ENCODE data around the gene ZNF709.
"Not testable (repeated sequence)": the region's sequence is repeated elsewhere in the genome, so short reads cannot be mapped to it uniquely, and the experiment has no call there.

Gene ZNF709

DNA sequence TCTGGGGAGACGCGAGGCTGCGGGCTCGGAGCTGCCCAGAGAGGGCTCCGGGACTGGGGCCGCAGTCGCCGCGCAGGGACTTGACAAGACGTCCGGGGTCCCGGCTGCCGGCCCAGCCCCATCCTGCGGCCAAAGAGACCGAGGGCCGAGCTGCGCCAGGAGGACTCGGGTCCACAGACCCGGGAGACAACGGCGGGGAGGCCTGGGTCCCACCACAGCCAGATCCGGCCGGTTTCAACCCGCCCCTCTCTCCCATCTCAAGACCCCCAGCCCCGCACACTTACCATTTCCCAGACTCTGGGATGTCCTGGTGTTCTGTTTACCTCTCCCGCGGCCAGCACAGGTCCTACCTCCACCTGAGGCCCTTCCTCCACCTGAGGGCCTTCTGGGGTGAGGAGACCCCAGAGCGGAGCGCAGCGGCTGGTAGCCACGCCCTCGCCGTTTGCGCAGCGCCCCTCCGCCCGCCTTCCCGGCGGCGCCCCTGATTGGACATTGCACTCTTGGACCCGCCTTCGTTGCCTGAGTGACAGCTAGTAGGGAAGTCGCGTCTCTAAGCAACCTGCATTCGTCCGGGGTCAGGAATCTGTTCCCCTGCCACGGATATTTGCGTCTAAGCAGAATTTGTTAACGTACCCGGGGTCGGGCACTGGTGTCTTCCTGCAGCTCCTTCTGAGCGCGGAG is at the start of gene ZNF709:
Gene ZNF709 (minus strand): TSS at position 446 of the 681 bp plus-strand sequence. CDS start 159 bp downstream, at position 287.
- DNase-seq = peak; percentile 92

DNA sequence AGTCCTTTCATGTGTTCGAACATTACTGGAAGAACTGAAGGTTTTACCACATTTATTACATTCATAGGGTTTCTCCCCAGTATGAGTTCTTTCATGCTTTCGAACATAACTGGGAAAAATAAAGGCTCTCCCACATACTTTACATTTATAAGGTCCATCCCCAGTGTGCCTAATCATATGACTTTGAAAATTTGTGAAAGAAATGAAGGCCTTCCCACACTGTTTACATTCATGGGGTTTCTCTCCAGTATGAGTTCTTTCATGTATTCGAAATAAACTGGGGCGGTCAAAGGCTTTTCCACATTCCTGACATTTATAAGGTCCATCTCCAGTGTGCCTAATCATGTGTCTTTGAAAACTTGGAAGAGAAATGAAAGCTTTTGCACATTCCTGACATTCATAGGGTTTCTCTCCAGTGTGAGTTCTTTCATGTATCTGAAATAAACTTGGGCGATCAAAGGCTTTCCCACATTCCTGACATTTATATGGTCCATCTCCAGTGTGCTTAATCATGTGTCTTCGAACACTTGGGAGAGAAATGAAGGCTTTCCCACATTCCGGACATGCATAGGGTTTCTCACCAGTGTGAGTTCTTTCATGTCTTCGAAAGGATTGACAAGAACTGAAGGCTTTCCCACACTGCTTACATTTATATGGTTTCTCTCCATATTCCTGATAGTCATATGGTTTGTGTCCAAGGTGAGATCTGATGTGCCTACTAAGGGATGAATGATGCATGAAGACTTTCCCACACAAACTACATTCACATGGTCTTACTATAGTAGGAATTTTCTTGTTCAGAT is 42.6 kb upstream of the ZNF709 start:
- no peak for DNase-seq

DNA sequence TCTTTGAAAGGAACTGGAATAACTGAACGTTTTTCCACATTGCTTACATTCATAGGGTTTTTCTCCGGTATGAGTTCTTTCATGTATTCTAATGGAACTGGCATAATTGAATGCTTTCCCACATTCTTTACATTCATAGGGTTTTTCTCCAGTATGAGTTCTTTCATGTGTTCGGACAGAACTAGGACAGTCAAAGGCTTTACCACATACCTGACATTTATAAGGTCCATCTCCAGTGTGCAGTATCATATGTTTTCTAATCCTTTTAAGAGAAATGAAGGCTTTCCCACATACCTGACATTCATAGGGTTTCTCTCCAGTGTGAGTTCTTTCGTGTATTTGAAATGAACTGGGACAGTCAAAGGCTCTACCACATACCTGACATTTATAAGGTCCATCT is 41.9 kb upstream of the ZNF709 start:
- no peak for DNase-seq

DNA sequence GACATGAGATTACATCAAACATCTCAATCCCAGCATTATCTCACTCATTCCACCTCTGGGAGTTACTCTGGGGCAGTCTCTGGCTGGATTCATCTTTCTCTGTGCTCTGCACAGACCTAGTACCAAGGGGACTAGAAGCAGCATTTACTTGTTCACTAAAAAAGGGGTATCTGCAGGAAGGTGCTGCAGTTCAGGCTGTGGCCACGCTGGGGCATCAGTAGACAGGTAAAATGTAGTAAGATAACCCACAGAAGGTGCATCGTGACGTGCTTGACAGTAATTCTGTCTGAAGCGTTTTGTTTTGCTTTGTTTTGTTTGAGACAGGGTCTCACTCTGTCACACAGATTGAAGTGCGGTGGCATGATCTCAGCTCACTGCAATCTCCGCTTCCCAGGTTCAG is 37.4 kb upstream of the ZNF709 start:
- no peak for DNase-seq

DNA sequence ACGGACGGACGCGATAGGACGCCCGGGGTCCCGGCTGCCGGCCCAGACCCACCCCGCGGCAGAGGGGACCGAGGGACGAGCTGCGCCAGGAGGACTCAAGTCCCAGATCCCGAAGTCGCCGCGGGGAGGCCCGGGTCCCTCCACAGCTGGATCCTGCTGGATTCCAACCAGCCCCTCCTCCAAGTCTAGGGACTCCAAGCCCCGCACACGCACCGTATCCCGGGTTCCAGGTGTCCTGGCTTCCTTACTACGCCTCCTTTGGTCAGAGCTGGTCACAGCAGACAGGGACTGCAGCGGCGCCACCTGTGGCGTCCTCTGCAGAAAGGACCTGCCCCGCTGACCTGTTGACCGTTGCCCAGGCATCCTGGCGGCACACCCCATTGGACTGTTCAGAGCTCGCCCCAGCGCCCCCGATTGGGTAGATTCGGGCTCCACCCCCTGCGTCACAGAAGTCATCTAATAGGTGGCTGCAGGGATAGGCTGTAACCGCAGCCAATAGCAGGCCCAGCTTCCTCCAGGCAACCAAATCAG is 29.0 kb upstream of the ZNF709 start:
- DNase-seq = no peak

DNA sequence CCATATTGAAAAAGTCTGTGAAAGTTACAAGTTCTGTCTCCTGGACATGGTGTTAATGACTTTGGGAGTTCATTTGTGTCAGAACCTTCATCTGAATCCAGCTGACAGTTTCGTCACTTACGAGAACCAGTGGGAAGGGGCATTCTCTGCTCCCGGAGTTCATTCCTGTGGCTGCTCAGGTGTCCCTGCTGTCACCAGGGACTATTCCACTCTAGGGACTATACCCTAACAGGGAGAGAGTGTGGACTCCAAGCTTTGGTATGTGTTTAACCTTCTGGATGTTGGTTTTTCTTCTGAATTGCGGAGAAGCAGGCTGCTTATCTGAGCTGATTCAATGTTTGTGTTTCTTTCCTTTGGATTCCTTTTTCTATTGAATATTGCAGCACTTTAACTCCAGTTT is 12.4 kb upstream of the ZNF709 start:
- DNase-seq = no peak

DNA sequence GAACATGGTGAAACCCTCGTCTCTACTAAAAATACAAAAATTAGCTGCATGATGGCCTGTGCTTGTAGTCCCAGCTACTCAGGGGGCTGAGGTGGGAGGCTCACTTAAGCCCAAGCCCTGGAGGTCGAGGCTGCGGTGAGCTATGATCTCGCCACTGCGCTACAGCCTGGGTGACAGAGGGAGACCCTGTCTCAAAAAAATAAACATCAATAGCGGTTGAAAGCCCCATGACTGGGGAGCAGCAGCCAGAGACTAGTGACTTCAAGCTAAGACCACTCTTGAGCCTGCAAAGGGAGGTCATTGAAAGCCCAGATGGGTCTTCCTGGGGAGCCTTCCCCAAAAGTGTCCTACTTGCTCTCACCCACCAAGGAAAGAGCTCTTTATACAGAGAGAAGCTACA is 11.9 kb upstream of the ZNF709 start:
- no peak for DNase-seq

DNA sequence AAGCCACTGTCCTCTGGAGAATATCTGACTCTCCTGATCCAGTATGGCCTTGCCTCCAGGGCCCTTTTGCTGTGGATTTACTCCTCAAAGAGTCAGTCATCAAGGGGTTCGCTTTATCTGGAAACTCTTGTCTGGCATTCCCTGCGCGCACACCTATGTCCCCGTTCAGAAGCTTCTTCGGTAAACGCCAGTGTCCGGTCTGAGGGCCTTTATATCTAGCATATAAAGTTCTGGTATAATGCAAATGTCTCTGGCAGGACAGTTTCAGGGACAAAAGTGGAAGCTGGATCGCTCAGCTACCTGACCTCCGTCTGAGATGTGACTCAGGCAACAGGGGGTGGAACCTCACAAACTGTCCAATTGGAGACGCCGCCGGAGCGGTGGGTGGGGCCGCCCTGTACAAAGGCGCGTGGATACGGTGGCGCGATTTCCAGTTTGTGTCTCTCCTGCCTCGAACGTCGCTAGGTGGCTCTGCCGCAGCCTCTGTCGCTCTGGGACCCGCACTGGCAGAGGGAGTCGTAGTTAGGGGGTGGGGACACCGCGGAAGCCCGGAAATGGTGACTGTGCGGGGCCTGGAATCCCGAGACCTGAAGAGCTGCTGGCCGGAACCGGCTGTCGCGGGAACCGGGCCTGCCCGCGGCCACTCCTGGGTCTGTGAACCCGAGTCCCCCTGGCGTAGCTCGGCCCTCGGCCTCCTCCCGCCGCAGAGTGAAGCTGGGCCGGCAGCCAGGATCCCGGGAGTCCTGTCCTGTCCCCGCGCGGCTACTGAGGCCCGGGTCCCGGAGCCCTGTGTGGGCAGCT is 10.6 kb upstream of the ZNF709 start:
- DNase-seq = peak; percentile 94

DNA sequence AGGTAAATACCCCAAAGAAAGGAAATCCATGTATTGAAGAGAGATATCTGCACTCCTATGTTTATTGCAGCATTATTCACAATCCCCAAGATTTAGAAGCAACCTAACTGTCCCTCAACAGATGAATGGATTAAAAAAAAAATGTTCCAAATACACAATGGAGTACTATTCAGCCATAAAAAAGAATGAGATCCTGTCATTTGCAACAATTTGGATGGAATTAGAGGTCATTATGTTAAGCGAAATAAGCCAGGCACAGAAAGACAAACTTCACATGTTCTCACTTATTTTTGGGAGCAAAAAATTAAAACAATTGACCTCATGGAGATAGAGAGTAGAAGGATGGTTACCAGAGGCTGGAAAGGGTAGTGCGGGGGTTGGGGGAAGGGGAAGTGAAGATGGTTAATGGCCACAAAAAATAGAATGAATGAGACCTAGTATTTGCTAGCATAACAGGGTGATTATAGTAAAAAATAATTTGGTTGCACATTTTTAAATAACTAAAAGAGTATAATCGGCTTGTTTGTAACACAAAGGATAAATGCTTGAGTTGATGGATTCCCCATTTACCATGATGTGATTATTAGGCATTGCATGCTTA is 9.7 kb upstream of the ZNF709 start:
- no peak for DNase-seq

DNA sequence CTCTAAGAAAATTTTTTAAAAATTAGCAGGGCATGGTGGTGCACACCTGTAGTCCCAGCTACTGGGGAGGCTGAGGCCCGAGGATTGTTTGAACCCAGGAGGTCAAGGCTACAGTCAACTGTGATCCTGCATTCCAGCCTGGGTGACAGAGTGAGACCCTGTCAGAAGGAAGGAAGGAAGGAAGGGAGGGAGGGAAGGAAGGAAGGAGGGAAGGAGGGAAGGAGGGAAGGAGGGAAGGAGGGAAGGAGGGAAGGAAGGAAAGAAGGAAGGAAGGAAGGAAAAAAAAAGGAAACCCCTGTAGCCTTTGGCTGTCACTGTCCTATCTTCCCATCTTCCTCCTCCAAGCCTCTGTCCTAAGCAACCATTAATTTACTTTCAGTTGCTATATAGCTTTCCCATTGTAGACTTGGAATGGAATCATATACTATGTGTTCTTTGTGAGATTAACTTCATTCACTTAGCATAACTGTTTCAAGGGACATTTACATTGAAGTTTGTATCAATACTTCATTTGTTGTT is 1.7 kb upstream of the ZNF709 start:
- not testable (repeated sequence) for DNase-seq

DNA sequence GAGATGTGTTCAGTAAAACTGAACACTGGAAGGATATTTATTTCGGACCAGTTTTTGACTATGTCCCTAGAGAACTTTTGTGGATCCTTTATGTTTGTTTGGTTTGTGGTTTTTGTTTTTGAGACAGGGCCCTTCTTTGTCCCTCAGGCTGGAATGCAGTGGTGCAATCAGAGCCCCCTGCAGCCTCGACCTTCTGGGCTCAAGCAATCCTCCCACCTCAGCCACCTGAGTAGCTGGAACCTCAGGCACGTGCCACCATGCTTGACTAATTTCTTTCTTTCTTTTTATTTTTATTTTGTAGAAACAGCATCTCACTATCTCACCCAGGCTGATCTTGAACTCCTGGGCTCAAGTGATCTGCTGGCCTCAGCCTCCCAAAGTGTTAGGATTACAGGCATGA is 955 bp upstream of the ZNF709 start:
- no peak for DNase-seq

DNA sequence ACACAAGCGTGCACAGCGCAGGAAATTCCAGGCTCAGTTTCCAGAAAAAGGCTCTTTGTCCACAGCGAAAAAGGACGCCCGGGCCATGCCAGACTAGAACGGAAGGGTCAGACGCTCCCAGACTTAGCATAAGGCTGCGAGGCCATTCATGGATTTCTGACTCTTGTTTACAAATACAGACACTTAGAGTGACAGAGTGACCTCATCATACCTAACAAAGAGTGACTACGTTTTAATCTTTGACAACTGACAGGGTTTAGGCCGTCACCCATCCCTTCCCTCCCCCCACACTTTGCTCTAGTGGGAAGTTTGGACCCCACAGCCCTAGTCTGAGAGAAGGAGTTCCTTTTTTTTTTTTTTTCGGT is 418 bp upstream of the ZNF709 start:
- no peak for DNase-seq

DNA sequence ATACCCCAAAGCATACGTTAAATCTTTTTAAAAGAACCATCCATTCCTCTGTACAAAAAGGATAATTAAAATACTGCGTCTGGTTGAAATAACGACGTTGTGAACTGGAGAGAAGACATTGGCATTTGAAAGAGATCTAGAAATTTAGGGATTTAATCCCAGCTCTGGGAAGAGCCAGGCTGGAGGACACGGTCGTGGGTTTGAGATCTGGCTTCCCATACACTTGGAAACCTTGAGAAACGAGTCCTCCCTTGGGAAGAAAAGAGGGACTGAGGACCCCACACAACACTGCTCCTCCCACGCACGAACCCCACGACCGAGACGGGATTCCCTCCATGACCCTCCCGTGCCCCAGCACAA is 625 bp downstream of the ZNF709 start:
- no peak for DNase-seq

DNA sequence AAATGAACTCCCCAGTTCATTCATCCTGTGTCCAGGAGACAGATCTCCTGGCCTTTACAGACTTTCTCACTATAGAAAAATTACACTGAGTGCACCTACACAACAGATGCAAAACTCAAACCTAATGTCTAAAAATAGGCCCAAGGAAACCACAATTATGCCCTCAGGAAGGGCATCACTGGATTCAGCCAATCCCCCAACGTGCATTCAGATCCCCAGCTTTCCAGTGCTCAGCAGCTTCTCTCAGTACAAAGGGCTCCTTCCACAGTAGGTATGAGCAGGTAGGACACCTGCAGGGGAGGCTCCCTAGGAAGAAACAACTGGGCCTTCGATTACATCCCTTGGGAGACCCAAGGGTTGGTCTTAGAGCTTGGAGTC is 2.1 kb downstream of the ZNF709 start:
- DNase-seq = no peak

DNA sequence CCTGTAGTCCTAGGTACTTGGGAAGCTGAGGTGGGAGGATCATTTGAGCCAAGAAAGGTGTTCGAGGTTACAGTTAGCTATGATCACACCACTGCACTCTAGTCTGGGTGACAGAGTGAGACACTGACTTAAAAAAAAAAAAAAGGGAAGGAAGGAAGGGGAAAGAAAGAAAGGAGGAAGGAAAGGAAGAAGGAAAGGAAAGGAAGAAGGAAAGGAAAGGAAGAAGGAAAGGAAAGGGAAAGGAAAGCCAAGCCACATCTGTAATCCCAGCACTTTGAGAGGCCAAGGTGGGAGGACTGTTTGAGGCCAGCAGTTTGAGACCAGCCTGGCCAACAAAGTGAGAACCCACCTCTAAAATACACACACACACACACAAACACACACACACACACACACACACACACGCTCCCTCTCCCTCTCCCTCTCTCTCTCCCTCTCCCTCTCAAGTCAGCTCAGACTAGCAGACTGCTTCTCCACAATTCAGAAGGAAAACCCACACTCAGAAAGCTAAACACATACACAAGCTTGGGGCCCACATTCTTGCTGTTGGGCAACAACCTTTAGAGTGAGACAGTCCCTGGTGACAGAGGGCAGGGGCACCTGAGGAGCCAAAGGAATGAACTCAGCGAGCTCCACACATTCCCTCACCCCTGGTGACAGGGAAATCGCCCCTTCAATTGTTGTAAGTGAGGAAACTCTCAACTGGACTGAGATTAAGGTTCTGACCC is 2.7 kb downstream of the ZNF709 start:
- DNase-seq = no peak

DNA sequence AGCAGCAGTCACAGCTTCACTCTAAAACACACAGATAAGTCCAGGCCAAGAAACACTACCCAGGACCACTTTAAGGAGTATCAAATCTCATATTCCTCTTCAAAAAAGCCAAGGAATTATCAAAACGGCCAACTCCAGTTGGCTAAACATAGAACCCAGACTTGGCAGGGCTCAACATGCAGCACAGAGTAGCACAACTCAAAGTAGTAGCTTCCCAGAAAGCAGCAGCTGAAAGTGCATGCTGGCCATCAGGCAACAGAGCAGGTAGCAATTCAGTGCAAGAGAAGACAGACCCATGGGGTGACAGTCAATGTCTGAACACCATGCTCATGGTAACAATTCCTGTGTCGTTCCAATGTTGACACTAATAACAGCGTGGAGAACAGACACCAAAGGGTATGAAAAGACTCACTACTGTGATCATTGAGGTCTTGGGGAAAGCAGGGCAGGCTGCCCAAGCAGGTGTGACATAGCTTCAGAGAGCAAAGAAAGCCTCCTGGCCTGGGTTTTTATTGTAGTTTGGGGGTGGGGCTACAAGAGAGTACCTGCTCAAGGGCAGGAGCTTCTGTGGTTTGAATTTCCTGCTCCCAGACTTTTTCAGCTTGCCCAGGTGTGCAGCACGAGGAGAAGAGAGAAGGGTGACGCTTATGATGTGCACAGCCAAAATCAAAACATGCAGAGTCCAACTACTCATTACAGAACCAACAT is 6.2 kb downstream of the ZNF709 start:
- DNase-seq = no peak

DNA sequence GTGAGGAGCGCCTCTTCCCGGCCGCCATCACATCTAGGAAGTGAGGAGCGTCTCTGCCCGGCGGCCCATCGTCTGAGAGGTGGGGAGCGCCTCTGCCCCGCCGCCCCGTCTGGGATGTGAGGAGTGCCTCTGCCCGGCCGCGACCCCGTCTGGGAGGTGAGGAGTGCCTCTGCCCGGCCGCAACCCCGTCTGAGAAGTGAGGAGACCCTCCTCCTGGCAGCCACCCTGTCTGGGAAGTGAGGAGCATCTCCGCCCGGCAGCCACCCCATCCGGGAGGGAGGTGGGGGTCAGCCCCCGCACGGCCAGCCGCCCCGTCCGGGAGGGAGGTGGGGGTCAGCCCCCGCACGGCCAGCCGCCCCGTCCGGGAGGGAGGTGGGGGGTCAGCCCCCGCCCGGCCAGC is 17.0 kb downstream of the ZNF709 start:
- DNase-seq = not testable (repeated sequence)

DNA sequence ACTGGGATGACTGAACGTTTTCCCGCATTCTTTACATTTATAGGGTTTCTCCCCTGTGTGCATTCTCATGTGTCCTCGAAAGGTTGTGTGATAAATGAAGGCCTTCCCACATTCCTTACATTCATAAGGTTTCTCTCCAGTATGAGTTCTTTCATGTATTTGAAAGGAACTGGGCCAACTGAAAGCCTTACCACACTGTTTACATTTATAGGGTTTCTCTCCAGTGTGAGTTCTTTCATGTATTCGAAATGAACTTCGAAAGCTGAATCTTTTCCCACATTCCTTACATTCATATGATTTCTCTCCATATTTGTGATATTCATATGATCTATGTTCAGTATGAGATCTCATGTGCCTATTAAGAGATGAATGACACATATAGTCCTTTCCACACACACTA is 19.4 kb downstream of the ZNF709 start:
- no peak for DNase-seq

DNA sequence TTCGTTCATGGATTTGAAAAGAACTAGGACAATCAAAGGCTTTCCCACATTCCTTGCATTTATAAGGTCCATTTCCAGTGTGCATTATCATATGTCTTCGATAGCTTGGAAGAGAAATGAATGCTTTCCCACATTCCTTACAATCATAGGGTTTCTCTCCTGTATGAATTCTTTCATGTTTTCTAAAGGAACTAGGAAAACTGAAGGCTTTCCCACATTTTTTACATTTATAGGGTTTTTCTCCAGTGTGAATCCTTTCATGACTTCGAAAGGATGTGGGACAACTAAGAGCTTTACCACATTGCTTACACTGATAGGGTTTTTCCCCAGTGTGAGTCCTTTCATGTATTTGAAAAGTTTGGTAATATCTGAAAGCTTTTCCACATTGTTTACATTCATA is 19.8 kb downstream of the ZNF709 start:
- no peak for DNase-seq

DNA sequence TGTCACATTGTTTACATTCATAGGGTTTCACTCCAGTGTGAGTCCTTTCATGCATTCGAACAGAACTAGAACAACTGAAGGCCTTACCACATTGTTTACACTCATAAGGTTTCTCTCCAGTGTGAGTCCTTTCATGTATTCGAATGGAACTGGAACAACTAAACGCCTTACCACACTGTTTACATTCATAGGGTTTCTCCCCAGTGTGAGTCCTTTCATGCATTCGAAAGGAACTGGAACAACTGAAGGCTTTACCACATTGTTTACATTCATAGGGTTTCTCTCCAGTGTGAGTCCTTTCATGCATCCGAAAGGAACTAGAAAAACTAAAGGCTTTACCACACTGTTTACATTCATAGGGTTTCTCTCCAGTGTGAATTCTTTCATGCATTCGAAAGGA is 20.5 kb downstream of the ZNF709 start:
- DNase-seq = not testable (repeated sequence)

DNA sequence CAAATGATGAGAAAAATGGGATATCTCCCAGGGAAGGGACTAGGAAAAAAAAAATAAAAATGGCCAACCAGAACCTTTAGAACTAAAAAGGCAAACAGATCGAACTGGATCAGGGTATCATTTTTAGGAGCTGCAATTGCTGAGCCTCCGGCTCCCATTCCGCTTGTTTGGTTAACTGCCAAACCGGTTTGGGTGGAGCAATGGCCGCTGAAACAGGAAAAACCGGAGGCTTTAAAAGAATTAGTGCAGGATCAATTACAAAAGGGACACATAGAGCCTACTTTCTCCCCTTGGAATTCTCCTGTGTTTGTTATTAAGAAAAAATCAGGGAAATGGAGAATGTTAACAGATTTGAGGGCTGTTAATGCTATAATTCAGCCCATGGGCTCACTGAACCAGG is 31.1 kb downstream of the ZNF709 start:
- no peak for DNase-seq

DNA sequence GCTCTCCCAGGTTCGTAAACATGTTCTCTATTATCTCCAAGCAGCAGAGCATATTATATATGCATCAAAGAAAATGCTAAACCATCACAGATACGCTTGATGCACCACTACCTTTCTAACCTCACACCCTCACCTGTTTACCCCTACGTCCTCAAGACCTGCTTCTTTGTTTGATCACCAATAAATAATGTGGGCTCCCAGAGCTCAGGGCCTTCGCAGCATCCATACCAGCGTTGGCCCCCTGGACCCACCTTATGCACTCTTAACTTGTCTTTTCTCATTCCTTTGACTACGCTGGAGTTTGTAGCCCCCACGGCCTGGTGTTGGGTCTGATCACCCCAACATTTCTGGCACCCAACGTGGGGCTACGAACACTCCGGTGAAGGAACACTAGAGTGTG is 33.8 kb downstream of the ZNF709 start:
- DNase-seq = no peak

All from CD4-positive, alpha-beta T cell treated with Interleukin-10 for 1 hour (primary cell).